HUES6 (cell line): Measurements from ENCODE around the gene ADGRF3.
A peak's percentile ranks its signal among the peaks of the same experiment; 100 is the strongest.
"Not testable (repeated sequence)": the region's sequence is repeated elsewhere in the genome, so short reads cannot be mapped to it uniquely, and the experiment has no call there.

Source experiments
- H3K27ac ChIP-seq: 2 replicates; pipeline ENCODE4 v1.7.0; 2013; ENCODE audit warnings: low read depth, mild to moderate bottlenecking, low read length, inconsistent platforms
- H3K27me3 ChIP-seq: 2 replicates; pipeline ENCODE4 v1.6.1; 2013; ENCODE audit warnings: low read length; ENCODE audit not compliant: control insufficient read depth, insufficient read depth
- H3K36me3 ChIP-seq: 2 replicates; pipeline ENCODE4 v1.6.1; 2013; ENCODE audit warnings: low read length; ENCODE audit not compliant: control insufficient read depth, insufficient read depth
- H3K4me1 ChIP-seq: 2 replicates; pipeline ENCODE4 v1.6.1; 2013; ENCODE audit warnings: low read length; ENCODE audit not compliant: control insufficient read depth, insufficient read depth
- H3K4me3 ChIP-seq: 2 replicates; pipeline ENCODE4 v1.5.1; 2013; ENCODE audit warnings: low read depth, low read length
- H3K9ac ChIP-seq: one replicate; pipeline ENCODE4 v1.6.1; 2013; ENCODE audit warnings: mild to moderate bottlenecking, low read length
- H3K9me3 ChIP-seq: 2 replicates; pipeline ENCODE4 v1.6.1; 2013; ENCODE audit warnings: low read depth, low read length; ENCODE audit not compliant: control insufficient read depth, insufficient read depth

Gene ADGRF3

GRCh38 chr2:26366957-26367356, 20.4 kb upstream of the ADGRF3 start:
- Histone ChIP-seq H3K4me3 (no peak overlapping the region), H3K36me3 (peaks cover 47% of the 10 kb centered on the region), H3K27ac (no peak overlapping the region), H3K9ac (no peak overlapping the region), H3K4me1 (no peaks in the 10 kb centered on the region), H3K27me3 (no peaks in the 10 kb centered on the region), H3K9me3 (peaks cover 4% of the 10 kb centered on the region)

GRCh38 chr2:26364669-26365068, 18.1 kb upstream of the ADGRF3 start:
- no peaks in the 10 kb centered on the region for H3K9me3 ChIP-seq
- H3K27ac ChIP-seq: no peak overlapping the region
- no peaks in the 10 kb centered on the region for H3K27me3 ChIP-seq
- H3K4me1 ChIP-seq: no peaks in the 10 kb centered on the region
- H3K36me3 ChIP-seq: peaks cover 44% of the 10 kb centered on the region
- no peak overlapping the region for H3K4me3 ChIP-seq
- no peak overlapping the region for H3K9ac ChIP-seq

- Histone ChIP-seq H3K27ac (no peak overlapping the region), H3K4me3 (no peak overlapping the region), H3K36me3 (peaks cover 37% of the 10 kb centered on the region), H3K4me1 (no peaks in the 10 kb centered on the region), H3K9ac (no peak overlapping the region), H3K9me3 (no peaks in the 10 kb centered on the region), H3K27me3 (no peaks in the 10 kb centered on the region)
Measured at GRCh38 chr2:26363958-26364357, 17.4 kb upstream of the ADGRF3 start.

GRCh38 chr2:26363323-26363722, 16.7 kb upstream of the ADGRF3 start:
- Histone ChIP-seq H3K27ac (no peak overlapping the region), H3K4me3 (no peak overlapping the region), H3K27me3 (no peaks in the 10 kb centered on the region), H3K4me1 (no peaks in the 10 kb centered on the region), H3K9me3 (no peaks in the 10 kb centered on the region), H3K36me3 (peaks cover 34% of the 10 kb centered on the region), H3K9ac (no peak overlapping the region)

GRCh38 chr2:26359886-26360473, 13.4 kb upstream of the ADGRF3 start:
- Histone ChIP-seq H3K4me3 (no peak overlapping the region), H3K4me1 (peaks cover 14% of the 10 kb centered on the region), H3K9me3 (no peaks in the 10 kb centered on the region), H3K36me3 (peaks cover 2% of the 10 kb centered on the region), H3K27ac (no peak overlapping the region), H3K27me3 (no peaks in the 10 kb centered on the region), H3K9ac (no peak overlapping the region)

- Histone ChIP-seq H3K9me3 (peaks cover 2% of the 10 kb centered on the region; the same call in 1 of the 2 replicates), H3K27me3 (no peaks in the 10 kb centered on the region), H3K27ac (no peak overlapping the region), H3K9ac (no peak overlapping the region), H3K36me3 (peaks cover 9% of the 10 kb centered on the region), H3K4me3 (no peak overlapping the region), H3K4me1 (peaks cover 16% of the 10 kb centered on the region)
Measured at GRCh38 chr2:26356771-26357170, 10.2 kb upstream of the ADGRF3 start.

- Histone ChIP-seq H3K27me3 (no peaks in the 10 kb centered on the region), H3K9me3 (peaks cover 2% of the 10 kb centered on the region; the same call in 1 of the 2 replicates), H3K27ac (peak overlapping the region; percentile 12; the same call in 1 of the 2 replicates), H3K36me3 (peaks cover 7% of the 10 kb centered on the region), H3K4me1 (peaks cover 16% of the 10 kb centered on the region), H3K4me3 (no peak overlapping the region), H3K9ac (no peak overlapping the region)
Measured at GRCh38 chr2:26356111-26356510, 9.5 kb upstream of the ADGRF3 start.

GRCh38 chr2:26355038-26355995, 8.7 kb upstream of the ADGRF3 start:
- peaks cover 2% of the 10 kb centered on the region; the same call in 1 of the 2 replicates for H3K9me3 ChIP-seq
- H3K4me1 ChIP-seq: peaks cover 16% of the 10 kb centered on the region
- no peak overlapping the region for H3K9ac ChIP-seq
- no peak overlapping the region; the same call in 1 of the 2 replicates for H3K4me3 ChIP-seq
- H3K36me3 ChIP-seq: peaks cover 7% of the 10 kb centered on the region
- H3K27me3 ChIP-seq: no peaks in the 10 kb centered on the region
- H3K27ac ChIP-seq: peak overlapping the region; percentile 12; the same call in 1 of the 2 replicates

- not testable (repeated sequence) for H3K4me3 ChIP-seq, H3K27me3 ChIP-seq, H3K9ac ChIP-seq, H3K27ac ChIP-seq, H3K9me3 ChIP-seq, H3K36me3 ChIP-seq
- H3K4me1 ChIP-seq: peaks cover 16% of the 10 kb centered on the region
Measured at GRCh38 chr2:26354469-26354868, 7.9 kb upstream of the ADGRF3 start.

GRCh38 chr2:26352892-26353291, 6.3 kb upstream of the ADGRF3 start:
- no peaks in the 10 kb centered on the region for H3K27me3 ChIP-seq
- no peak overlapping the region for H3K9ac ChIP-seq
- H3K36me3 ChIP-seq: peaks cover 7% of the 10 kb centered on the region
- H3K9me3 ChIP-seq: peaks cover 2% of the 10 kb centered on the region; the same call in 1 of the 2 replicates
- H3K4me1 ChIP-seq: peaks cover 23% of the 10 kb centered on the region
- H3K27ac ChIP-seq: no peak overlapping the region
- H3K4me3 ChIP-seq: no peak overlapping the region
